EL (cell line): ENCODE measurements around the gene STX16.

ENCODE experiments used
- DNase-seq: peaks from one replicate; pipeline ENCODE4 v3.0.0-alpha.2; 2016

STX16 gene

GRCh38 chr20:58678806-58679205, 27.7 kb downstream of the STX16 start:
- DNase-seq: no peak

GRCh38 chr20:58682656-58683531, 31.8 kb downstream of the STX16 start:
- peak; percentile 35 for DNase-seq

- DNase-seq: no peak
Measured at GRCh38 chr20:58684291-58684690, 33.2 kb downstream of the STX16 start.

DNA sequence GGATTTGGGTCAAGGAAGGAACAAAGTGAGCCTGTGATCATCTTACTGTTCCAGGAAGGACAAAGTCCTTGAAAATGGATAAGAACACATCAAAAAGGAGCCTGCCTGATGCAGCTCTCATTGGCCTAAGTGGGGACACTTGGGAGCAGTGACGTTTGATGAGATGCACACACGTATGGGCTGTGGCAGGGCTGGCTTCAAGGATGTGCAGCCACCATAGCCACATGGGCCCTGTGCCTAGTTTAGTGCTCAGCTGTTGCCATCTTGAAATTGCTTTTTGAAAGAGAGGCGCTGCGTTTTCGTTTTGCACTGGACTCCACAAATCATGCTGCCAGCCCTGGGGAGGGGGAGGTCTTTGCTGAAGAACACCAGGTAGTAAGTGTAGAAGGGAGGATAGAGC, 34.9 kb downstream of the STX16 start:
- DNase-seq: no peak

- DNase-seq: no peak
Measured at GRCh38 chr20:58688414-58688813, 37.3 kb downstream of the STX16 start.

DNA sequence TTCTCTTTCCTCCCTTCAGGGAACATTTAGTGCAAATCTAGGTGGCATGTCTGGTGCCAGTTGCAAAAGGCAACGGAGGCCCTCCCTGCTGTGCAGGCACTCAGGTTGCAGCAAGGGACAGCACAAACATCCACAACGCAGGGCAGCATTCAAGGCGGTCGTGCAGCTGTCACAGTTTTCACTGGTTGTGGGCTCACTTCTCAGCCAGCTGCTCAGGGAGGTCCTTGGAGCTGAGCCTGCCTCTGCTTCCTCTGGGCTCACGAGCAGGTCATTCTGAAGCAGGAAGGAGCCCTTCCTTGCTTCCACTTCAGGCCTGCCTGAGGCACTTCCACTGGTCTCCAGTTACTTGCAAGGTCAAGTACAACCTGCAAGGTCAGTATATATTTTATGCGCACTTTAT, 37.8 kb downstream of the STX16 start:
- no peak for DNase-seq

DNA sequence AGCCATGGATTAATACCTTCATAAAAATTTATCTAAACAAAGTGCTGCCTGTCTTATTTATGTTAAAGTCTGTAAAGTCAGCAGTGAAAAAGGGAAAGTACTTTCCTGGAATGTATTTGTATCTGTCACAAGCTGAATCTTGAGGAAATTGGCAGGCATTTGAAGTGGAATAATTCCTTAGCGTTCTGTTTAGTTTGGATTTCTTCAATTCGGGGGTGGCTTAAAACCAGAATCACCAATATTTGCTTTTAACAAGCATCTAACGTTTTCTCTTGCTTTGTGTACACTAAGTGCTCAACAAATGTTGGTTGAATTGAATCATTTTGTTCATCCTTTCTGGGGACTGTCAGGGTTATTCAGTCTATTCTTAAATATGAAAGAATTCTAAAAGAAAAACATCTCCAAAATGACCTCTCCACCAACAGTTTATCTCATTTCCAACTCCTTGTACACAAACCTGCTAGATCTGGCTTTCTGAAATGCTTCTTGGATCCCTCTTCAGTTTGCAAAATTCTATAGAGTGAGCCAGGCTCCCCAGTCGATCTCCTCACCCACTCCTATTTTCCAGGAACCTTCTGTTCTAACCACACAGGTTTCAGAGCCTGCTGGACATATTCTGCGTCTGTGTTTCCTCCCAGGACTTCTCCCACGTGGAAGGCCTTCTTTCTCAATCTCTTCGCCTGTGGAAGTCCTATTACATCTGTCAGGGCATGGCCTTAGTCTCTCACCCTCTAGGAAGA, 39.5 kb downstream of the STX16 start:
- no peak for DNase-seq

DNA sequence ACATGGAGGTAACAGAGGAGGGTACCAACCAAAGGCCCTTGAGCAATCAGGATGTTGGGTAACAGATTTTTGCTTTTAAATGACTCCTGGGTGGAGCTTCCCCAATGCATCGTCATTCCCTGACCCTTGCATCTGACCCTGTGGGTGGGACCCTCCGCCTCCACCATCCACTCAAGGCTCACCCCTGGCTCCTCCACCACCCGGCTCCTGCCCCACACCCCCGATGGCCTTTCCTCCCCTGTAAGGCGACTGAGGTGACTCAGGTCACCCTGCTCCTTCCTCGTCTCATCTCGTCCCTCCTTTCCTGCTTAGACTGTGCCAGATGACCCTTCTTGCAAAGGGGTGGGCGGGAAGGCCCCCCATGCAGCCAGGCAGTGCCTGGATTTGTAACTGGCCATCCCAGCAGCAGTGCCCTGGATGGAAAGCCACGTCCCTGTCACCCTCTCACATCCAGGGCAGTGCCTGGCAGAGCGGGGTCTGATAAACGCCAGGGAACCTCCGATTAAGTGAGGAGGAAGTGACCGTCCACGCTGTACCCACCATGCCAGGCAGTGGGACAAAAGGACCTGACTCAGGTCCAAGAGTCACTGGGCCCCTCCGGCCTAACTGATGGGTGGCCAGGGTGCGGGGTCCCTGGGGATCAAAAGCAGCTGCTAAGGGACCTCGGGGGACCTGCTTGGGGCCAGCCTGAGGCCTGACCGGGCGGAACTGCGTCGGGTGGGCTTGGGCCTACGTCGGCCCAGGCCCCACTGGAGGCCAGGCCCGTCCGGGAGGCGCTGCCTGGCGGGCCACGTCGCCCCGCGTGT, 40.9 kb downstream of the STX16 start:
- DNase-seq: no peak

- DNase-seq: peak; percentile 80
Measured at GRCh38 chr20:58692579-58693225, 41.6 kb downstream of the STX16 start, which contains the start of gene NPEPL1. Gene NPEPL1, plus strand, starts transcription at chr20:58692800. Its CDS starts 101 bp downstream, at chr20:58692901.

GRCh38 chr20:58693226-58694006, 42.3 kb downstream of the STX16 start:
- no peak for DNase-seq

GRCh38 chr20:58694241-58695083, 43.4 kb downstream of the STX16 start:
- no peak for DNase-seq

DNA sequence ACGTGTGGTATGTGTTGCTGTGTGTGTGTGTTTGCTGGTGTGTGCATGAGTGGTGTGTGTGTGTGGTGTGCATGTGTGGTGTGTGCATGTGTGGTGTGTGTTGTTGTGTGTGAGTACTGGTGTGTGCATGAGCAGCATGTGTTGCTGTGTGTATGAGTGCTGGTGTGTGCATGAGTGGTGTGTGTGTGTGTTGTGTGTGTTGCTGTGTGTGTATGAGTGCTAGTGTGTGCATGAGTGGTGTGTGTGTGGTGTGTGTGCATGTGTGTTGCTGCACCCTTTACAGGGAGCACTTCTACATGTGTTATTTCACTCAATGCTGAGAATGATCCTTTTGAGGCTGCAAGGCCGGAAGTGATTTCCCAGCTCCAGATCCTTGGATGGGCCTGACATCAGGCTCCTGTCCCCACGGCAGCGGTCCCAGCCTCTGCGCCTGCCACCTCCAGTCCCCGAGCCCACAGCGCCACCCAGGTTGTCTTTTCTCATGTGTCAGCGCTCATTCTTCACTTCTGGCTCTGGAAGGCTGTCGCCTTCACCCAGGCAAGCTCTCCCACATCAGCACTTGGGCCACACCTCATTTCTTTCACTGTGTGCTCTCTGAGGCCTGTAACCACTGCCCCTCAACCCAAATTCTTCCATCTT, 44.1 kb downstream of the STX16 start:
- DNase-seq: no peak

DNA sequence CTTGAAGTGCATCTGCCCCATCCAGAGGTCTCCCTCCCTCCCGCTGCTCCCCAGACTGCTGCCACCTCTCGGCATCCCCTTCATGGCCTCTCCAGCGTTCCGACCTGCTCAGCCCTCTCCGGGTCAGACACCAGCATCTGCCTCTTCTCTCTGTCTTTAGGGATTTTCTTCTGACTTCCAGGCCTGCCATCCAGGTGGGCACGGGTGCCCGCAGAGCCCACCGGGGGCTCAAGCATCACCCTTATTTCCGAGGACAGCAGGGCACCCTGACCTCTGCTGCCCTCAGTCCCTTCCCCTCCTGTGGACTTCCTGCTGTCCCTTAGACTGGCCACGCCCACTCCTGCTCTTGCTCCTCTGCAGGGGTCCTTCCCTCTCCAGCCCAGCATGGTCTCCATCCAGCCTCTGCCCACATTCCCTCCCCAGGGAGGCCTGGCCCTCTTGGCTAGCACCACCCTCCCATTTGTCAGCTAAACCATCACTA, 44.9 kb downstream of the STX16 start:
- no peak for DNase-seq

DNA sequence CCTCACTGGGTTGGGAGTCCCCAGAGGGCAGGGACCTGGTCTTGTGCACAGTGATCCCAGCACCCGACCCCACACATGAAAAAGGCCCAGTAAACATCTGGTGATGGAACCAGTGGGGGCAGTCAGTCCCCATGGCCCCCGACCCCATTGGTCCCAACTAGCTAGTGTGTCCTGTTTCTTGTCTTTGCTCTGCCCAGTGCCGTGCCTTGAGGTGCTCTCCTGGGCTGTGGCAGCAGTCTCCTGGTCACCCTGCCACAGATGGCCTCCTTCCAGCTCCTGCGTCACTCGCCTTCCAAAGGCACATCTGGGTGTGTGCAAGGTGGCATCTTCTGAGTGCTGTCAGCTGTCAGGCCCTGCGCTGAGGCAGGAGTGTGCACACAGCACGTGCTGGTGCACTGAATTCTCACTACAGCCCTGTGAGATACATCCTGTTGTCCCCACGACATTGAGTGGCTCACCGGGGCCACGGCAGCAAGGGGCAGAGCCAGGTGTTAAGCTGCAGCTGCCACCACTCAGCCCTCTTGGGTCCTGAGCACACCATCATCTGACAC, 45.4 kb downstream of the STX16 start:
- DNase-seq: no peak

DNA sequence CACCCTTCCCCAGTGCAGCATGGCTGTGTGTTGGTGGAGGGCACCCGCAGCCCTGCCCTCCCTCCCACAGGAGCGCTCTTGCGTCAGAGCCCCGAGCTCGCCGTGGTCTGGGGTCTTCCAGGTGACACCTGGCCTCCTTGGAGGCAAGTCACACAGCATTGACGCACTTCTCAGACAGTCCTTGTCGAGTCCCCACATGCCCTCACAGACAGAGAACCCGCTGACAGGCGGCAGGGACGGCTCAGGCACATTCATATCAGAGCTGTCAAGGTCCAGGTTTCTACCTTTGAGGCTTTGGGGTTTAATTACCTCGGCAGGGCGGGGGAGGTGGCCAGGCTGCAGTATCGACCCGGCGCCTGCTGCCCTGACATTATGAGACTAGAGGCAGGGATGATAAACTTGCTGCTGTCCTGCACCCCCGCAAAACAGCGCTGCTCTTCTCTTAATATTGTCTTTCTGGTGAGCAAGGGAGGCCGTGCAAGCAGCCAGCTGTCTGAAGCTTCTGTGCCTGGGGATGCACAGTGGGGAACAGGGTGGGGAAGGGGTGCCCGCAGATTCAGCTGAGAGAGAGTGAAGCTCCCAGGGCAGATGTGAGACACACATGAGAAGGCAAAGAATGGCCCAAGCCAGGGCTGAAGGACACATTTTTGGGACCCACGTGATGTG, 46.3 kb downstream of the STX16 start:
- no peak for DNase-seq

GRCh38 chr20:58697867-58698703, 47.0 kb downstream of the STX16 start:
- no peak for DNase-seq

DNA sequence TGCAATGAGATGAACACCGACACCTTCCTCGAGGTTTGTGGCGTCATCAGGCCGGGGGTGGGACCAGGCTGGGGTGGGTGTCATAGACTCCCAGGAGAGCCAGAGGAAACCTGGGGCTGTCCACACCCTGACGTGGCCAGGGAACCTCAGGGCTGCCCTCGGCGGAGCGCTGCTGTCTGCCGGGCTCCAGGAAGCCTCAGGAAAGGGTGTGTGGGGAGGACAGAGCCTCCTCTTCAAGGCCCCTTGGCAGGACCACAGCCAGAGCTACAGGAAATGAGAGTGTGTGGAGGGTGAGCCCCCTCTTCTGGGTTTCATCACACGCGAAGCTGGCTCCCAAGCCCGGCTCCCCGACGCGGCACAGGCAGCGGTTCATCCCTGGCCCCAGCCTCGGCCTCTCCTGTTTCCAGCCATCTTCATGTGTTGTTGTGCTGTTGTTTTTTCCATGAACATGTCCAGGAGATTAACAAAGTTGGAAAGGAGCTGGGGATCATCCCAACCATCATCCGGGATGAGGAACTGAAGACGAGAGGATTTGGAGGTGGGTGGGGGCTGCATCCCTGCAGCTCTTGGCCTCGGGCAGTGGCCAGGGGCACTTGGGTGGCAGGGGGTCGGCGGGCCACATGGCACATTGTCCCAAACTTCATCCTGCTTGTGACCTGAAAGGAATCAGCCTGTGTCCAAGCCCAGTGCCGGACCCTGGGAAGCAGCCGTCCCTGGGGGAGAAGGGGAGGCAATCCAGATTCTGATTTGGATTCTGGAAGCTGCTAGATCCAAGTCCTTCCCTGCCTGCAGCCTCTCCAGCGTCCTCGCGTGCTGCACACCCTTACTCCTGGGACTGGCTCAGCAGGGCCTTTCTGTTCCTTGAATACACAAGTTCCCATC, 47.9 kb downstream of the STX16 start:
- no peak for DNase-seq
